ENCODE measurements around the gene GALNT16.

DNA sequence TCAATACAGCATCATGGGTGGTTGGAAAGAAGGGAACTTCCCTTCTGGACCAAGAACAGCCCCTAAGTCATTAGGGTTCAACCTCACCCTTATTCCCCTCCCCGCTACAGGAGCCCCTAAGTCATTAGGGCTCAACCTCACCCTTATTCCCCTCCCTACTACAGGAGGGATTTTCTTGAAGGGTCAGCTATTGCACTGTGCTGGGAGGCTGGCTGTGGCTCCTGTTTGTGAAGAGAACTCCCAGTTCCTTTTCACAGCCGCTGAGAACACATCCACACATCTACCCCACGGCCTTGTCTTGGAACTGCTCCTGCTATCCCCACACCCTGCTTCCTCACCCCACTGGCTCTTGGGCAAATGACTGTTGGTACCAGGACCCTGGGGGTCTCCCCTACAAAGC, 93.2 kb downstream of the GALNT16 start:
- TF ChIP-seq, protein P1, sequence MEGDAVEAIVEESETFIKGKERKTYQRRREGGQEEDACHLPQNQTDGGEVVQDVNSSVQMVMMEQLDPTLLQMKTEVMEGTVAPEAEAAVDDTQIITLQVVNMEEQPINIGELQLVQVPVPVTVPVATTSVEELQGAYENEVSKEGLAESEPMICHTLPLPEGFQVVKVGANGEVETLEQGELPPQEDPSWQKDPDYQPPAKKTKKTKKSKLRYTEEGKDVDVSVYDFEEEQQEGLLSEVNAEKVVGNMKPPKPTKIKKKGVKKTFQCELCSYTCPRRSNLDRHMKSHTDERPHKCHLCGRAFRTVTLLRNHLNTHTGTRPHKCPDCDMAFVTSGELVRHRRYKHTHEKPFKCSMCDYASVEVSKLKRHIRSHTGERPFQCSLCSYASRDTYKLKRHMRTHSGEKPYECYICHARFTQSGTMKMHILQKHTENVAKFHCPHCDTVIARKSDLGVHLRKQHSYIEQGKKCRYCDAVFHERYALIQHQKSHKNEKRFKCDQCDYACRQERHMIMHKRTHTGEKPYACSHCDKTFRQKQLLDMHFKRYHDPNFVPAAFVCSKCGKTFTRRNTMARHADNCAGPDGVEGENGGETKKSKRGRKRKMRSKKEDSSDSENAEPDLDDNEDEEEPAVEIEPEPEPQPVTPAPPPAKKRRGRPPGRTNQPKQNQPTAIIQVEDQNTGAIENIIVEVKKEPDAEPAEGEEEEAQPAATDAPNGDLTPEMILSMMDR (IDR thresholded peaks at IDR 0.05): no peak
- TF ChIP-seq POLR2A (IDR thresholded peaks at IDR 0.05): no peak
